ENCODE results near the gene COL23A1.

- TF ChIP-seq CTCF (IDR thresholded peaks at IDR 0.05) (no peak), EZH2 (IDR thresholded peaks at IDR 0.05; ENCODE audit: borderline replicate concordance, insufficient read depth, low read depth, low read length, poor library complexity, severe bottlenecking) (no peak)
These were observed 110.9 kb downstream of the COL23A1 start for GRCh38 chr5:178479261-178479660.

Measured in B cell (primary cell).